OCI-LY3 (cell line): Measurements from ENCODE around the gene PIK3CD.

Experiments
- EZH2phosphoT487 ChIP-seq: fragments of 200-600 bp; shearing (Covaris generic); IDR thresholded peaks from 2 replicates; pipeline ENCODE4 v1.6.1; 2018; ENCODE audit warnings: antibody characterized with exemption, mixed run types, low read depth
- TF ChIP-seq, protein P1 (sequence below): fragments of 200-600, 300-600 bp; sonication (generic); IDR thresholded peaks from 2 replicates; pipeline ENCODE4 v1.5.1; 2014; ENCODE audit warnings: antibody characterized with exemption, low read length, low read depth

DNA sequence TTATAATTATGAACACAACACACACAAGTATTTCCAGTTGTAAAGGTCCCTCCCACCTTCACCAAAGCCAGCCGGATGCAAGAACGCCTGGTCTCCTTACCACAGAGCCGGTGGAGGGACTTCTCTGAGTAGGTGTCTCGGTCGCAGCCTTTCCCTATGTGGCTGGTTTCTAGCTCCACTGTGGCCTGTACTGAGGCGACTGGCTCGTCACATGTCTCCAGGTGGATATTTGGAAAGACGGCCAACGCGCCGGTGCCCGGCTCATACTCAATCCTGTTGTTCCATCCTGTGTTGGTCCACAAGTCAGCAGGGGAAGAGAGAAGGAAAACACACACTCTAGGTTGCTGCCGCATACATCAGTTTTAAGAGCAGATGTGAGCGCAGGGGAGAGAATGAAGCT, 97.8 kb downstream of the PIK3CD start:
- TF ChIP-seq, protein P1, sequence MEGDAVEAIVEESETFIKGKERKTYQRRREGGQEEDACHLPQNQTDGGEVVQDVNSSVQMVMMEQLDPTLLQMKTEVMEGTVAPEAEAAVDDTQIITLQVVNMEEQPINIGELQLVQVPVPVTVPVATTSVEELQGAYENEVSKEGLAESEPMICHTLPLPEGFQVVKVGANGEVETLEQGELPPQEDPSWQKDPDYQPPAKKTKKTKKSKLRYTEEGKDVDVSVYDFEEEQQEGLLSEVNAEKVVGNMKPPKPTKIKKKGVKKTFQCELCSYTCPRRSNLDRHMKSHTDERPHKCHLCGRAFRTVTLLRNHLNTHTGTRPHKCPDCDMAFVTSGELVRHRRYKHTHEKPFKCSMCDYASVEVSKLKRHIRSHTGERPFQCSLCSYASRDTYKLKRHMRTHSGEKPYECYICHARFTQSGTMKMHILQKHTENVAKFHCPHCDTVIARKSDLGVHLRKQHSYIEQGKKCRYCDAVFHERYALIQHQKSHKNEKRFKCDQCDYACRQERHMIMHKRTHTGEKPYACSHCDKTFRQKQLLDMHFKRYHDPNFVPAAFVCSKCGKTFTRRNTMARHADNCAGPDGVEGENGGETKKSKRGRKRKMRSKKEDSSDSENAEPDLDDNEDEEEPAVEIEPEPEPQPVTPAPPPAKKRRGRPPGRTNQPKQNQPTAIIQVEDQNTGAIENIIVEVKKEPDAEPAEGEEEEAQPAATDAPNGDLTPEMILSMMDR: no peak
- TF ChIP-seq EZH2phosphoT487: no peak
